SK-N-SH (cell line): ENCODE results near the gene COL8A2. TPM values are rescaled to one million over a fixed set of nuclear protein-coding genes. Genes with fewer than 3 reads are reported as not detected.

ENCODE experiments used
- CTCF ChIA-PET: fragments of 300-600, 350-600 bp; formaldehyde crosslinking; extraction: SDS; loops from one replicate; lab custom pipeline; 2021; lab: Yijun Ruan, JAX
- POLR2A ChIA-PET: fragments of 350-600 bp; sonication (Branson Sonifier 250); formaldehyde crosslinking; extraction: SDS; loops from one replicate; lab custom pipeline; 2020; ENCODE audit warnings: antibody characterized with exemption, inconsistent platforms; lab: Yijun Ruan, JAX
- DNase-seq: peaks from one replicate; pipeline ENCODE4 v3.0.0; 2012
- H2AFZ ChIP-seq: fragments of 200-600 bp; sonication (generic); 2 replicates; pipeline ENCODE4 v1.8.1; 2016; ENCODE audit warnings: antibody characterized with exemption, mild to moderate bottlenecking, low read depth
- H3F3A ChIP-seq: fragments of 200-600 bp; sonication (generic); replicated peaks from 2 replicates; pipeline ENCODE3; 2016; ENCODE audit warnings: antibody characterized with exemption, mild to moderate bottlenecking; ENCODE audit not compliant: insufficient read depth
- H3K27ac ChIP-seq, 2 experiments: fragments of 200-500 bp in 1 of 2; fragments of 200-600 bp in 1 of 2; sonication (Bioruptor generic) in 1 of 2; sonication (generic), shearing (Covaris generic) in 1 of 2; 2 replicates each; pipeline versions ENCODE4 v1.5.1 to v1.6.1; 2014 to 2016; ENCODE audit warnings: low read depth in 2 of 2, inconsistent platforms in 1 of 2, low read length in 1 of 2, mild to moderate bottlenecking in 1 of 2, mixed read lengths in 1 of 2
- H3K27me3 ChIP-seq: fragments of 200-600 bp; sonication (generic), shearing (Covaris generic); 2 replicates; pipeline ENCODE4 v1.6.1; 2016; ENCODE audit warnings: mixed run types; ENCODE audit not compliant: insufficient read depth
- H3K36me3 ChIP-seq, 2 experiments: fragments of 200-500 bp in 1 of 2; fragments of 200-600 bp in 1 of 2; sonication (Bioruptor generic) in 1 of 2; sonication (generic) in 1 of 2; replicated peaks in 1 of 2; 2 replicates each; pipeline versions ENCODE3 to v1.5.1; 2014 to 2016; ENCODE audit warnings: low read length in 1 of 2, mild to moderate bottlenecking in 1 of 2; ENCODE audit not compliant: insufficient read depth in 2 of 2, control insufficient read depth in 1 of 2
- H3K4me1 ChIP-seq, 2 experiments: fragments of 200-500 bp in 1 of 2; fragments of 200-600 bp in 1 of 2; sonication (Bioruptor generic) in 1 of 2; sonication (generic), shearing (Covaris generic) in 1 of 2; 2 replicates each; pipeline versions ENCODE4 v1.5.1 to v1.6.1; 2014 to 2016; ENCODE audit warnings: low read depth in 1 of 2, low read length in 1 of 2, mixed run types in 1 of 2; ENCODE audit not compliant: insufficient read depth in 2 of 2, control insufficient read depth in 1 of 2
- H3K4me2 ChIP-seq: fragments of 200-600 bp; sonication (generic), shearing (Covaris generic); 2 replicates; pipeline ENCODE4 v1.6.1; 2017; ENCODE audit warnings: mixed run types
- H3K4me3 ChIP-seq, 2 experiments: fragments of 200-500 bp in 1 of 2; fragments of 200-600 bp in 1 of 2; sonication (Bioruptor generic) in 1 of 2; sonication (generic), shearing (Covaris generic) in 1 of 2; 2 replicates each; pipeline versions ENCODE4 v1.5.1 to v1.8.1; 2014 to 2016; ENCODE audit warnings: low read depth in 2 of 2, inconsistent platforms in 1 of 2, low read length in 1 of 2, mild to moderate bottlenecking in 1 of 2, mixed read lengths in 1 of 2, moderate library complexity in 1 of 2
- H3K79me2 ChIP-seq: fragments of 200-600 bp; sonication (generic); 2 replicates; pipeline ENCODE4 v1.8.1; 2017; ENCODE audit warnings: mild to moderate bottlenecking; ENCODE audit not compliant: insufficient read depth
- H3K9ac ChIP-seq: fragments of 200-600 bp; sonication (generic); 2 replicates; pipeline ENCODE4 v1.6.1; 2017; ENCODE audit warnings: mixed run types
- H3K9me2 ChIP-seq: fragments of 200-600 bp; sonication (generic); 2 replicates; pipeline ENCODE4 v1.6.1; 2017; ENCODE audit warnings: mixed run types
- H3K9me3 ChIP-seq: fragments of 200-600 bp; sonication (generic); 2 replicates; pipeline ENCODE4 v1.6.1; 2017; ENCODE audit warnings: mixed run types, mild to moderate bottlenecking, moderate library complexity
- H4K20me1 ChIP-seq: fragments of 200-600 bp; sonication (generic); 2 replicates; pipeline ENCODE4 v1.6.1; 2017; ENCODE audit warnings: mild to moderate bottlenecking, mixed run types; ENCODE audit not compliant: insufficient read depth
- CHD2 ChIP-seq: fragments of 150-350 bp; IDR thresholded peaks from 2 replicates; pipeline ENCODE4 v1.6.1; 2018; ENCODE audit warnings: low read length; ENCODE audit not compliant: partially characterized antibody
- CTCF ChIP-seq: fragments of 200-600 bp; sonication (generic); IDR thresholded peaks from 2 replicates; pipeline ENCODE4 v1.6.1; 2017; ENCODE audit warnings: antibody characterized with exemption, mild to moderate bottlenecking, moderate library complexity
- EZH2phosphoT487 ChIP-seq: fragments of 200-600 bp; sonication (generic); IDR thresholded peaks from 2 replicates; pipeline ENCODE4 v1.6.1; 2017; ENCODE audit warnings: low read depth, mixed run types, mild to moderate bottlenecking, antibody characterized with exemption, moderate library complexity, borderline replicate concordance
- FOXJ3 ChIP-seq: sonication (generic); formaldehyde crosslinking; IDR thresholded peaks from 2 replicates; pipeline ENCODE4 v1.5.1; 2020; ENCODE audit warnings: mild to moderate bottlenecking, missing genetic modification reagents
- JUND ChIP-seq: IDR thresholded peaks from 2 replicates; pipeline ENCODE4 v1.4.0; 2012
- NFIC ChIP-seq: IDR thresholded peaks from 2 replicates; pipeline ENCODE4 v1.4.0; 2012; ENCODE audit warnings: borderline replicate concordance
- NRF1 ChIP-seq: IDR thresholded peaks from 2 replicates; pipeline ENCODE4 v1.6.1; 2012; ENCODE audit warnings: low read depth, mild to moderate bottlenecking, low read length
- PBX3 ChIP-seq: IDR thresholded peaks from 2 replicates; pipeline ENCODE4; 2012
- REST ChIP-seq: IDR thresholded peaks from 2 replicates; pipeline ENCODE4 v1.6.1; 2012; ENCODE audit warnings: mild to moderate bottlenecking, low read depth, low read length, moderate library complexity
- RFX5 ChIP-seq: IDR thresholded peaks from 2 replicates; pipeline ENCODE4 v1.6.1; 2012; ENCODE audit warnings: mild to moderate bottlenecking, improper control_type of control experiment, low read length
- RXRA ChIP-seq: IDR thresholded peaks from 2 replicates; pipeline ENCODE4 v1.4.0; 2012; ENCODE audit warnings: low read depth, mild to moderate bottlenecking, borderline replicate concordance
- SIN3A ChIP-seq: IDR thresholded peaks from 2 replicates; pipeline ENCODE4 v1.6.1; 2012; ENCODE audit warnings: low read depth, mild to moderate bottlenecking, low read length, moderate library complexity, borderline replicate concordance
- SMC3 ChIP-seq: IDR thresholded peaks from 2 replicates; pipeline ENCODE4 v1.6.1; 2012; ENCODE audit warnings: low read depth, low read length, improper control_type of control experiment
- TCF12 ChIP-seq: IDR thresholded peaks from 2 replicates; pipeline ENCODE4 v1.4.0; 2012
- TEAD4 ChIP-seq: IDR thresholded peaks from 2 replicates; pipeline ENCODE4 v1.4.0; 2012; ENCODE audit warnings: mild to moderate bottlenecking, borderline replicate concordance; ENCODE audit not compliant: insufficient read depth
- WGBS: methylation state at CpG from one replicate; pipeline ENCODE4 v1.1.6; 2017; ENCODE audit warnings: low lambda C conversion rate; 5-methylcytosine and 5-hydroxymethylcytosine counted together
- polyA plus RNA-seq, 3 experiments: library from polyadenylated mRNA; depleted of rRNA; stranded (reverse); fragments of >200 nt; gene quantifications; 2 replicates each; pipeline ENCODE4 v1.2.3, GENCODE V29; 2012
- TF ChIP-seq, protein P1 (sequence below): IDR thresholded peaks from 2 replicates; pipeline ENCODE4 v1.4.0; 2012; ENCODE audit warnings: low read depth, borderline replicate concordance

Gene COL8A2
- polyA plus RNA-seq, 1 of the 3 experiments (the other 2 are of a cell fraction) = 3.1 TPM

GRCh38 chr1:36118447-36119204 lies 6.4 kb downstream of the COL8A2 start:
- no peak overlapping the region for H2AFZ ChIP-seq
- POLR2A ChIA-PET = no interaction called here
- peak; percentile 40 for DNase-seq
- CTCF ChIA-PET = interaction anchor here (0.6 to 32.6 kb wide), 6 partner anchors 15 to 70 kb away, joined by 3 to 700 read pairs (median 4); partner anchors contain the start of gene TRAPPC3
- peaks cover 10 to 28% of the 10 kb centered on the region in 2 experiments; a peak in 2 of 4 replicates for H3K4me1 ChIP-seq
- no peak overlapping the region for H3K4me3 ChIP-seq
- H4K20me1 ChIP-seq = no peaks in the 10 kb centered on the region
- no peaks in the 10 kb centered on the region for H3K36me3 ChIP-seq
- no peak overlapping the region for H3K27ac ChIP-seq
- 97% methylated on average over 8 of the region's 10 CpGs for WGBS
- no peaks in the 10 kb centered on the region for H3K79me2 ChIP-seq
- H3K27me3 ChIP-seq = no peaks in the 10 kb centered on the region
- TF ChIP-seq RXRA = no peak
- no peak for TF ChIP-seq NFIC
- no peak for TF ChIP-seq REST
- TF ChIP-seq, protein P1, sequence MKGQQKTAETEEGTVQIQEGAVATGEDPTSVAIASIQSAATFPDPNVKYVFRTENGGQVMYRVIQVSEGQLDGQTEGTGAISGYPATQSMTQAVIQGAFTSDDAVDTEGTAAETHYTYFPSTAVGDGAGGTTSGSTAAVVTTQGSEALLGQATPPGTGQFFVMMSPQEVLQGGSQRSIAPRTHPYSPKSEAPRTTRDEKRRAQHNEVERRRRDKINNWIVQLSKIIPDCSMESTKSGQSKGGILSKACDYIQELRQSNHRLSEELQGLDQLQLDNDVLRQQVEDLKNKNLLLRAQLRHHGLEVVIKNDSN = no peak
- TF ChIP-seq NRF1 = no peak
- no peak for TF ChIP-seq CHD2
- TF ChIP-seq SMC3 = no peak
- no peak for TF ChIP-seq TCF12
- TF ChIP-seq FOXJ3 (CRISPR knock-in tag) = no peak
- TF ChIP-seq PBX3 = no peak
- no peak for TF ChIP-seq JUND
- no peak for TF ChIP-seq RFX5
- no peak for TF ChIP-seq EZH2phosphoT487
- TF ChIP-seq CTCF = no peak
- no peak for TF ChIP-seq TEAD4
- TF ChIP-seq SIN3A = no peak
- peaks cover 9% of the 10 kb centered on the region for H3F3A ChIP-seq
- no peak overlapping the region for H3K4me2 ChIP-seq
- H3K9ac ChIP-seq = no peak overlapping the region
- H3K9me2 ChIP-seq = no peaks in the 10 kb centered on the region
- no peaks in the 10 kb centered on the region for H3K9me3 ChIP-seq
